IMR-90 (cell line): ENCODE measurements around the gene NUBPL. TPM values are rescaled to one million over a fixed set of nuclear protein-coding genes. Genes with fewer than 3 reads are reported as not detected.
"Not testable (repeated sequence)": the region's sequence is repeated elsewhere in the genome, so short reads cannot be mapped to it uniquely, and the experiment has no call there.

ENCODE experiments used
- ATAC-seq: fragments of 200-7000 bp; cut with Tn5 transposase; 2 replicates; pipeline ENCODE4 v1.9.1; 2020; ENCODE audit warnings: low read depth, mild to moderate bottlenecking, moderate library complexity
- BruUV-seq: library from RNA; stranded (reverse); fragments of 400-500 nt; replicated peaks from 2 replicates; lab custom pipeline; 2021; lab: Mats Ljungman, UMichigan
- CTCF ChIA-PET: fragments of 300-600 bp; formaldehyde crosslinking; extraction: SDS; loops from one replicate; lab custom pipeline; 2021; ENCODE audit warnings: antibody characterized with exemption; lab: Yijun Ruan, JAX
- POLR2A ChIA-PET: fragments of 300-600 bp; sonication (Branson Sonifier 250); formaldehyde crosslinking; loops from one replicate; lab custom pipeline; 2022; ENCODE audit warnings: antibody characterized with exemption; ENCODE audit not compliant: unreplicated experiment; lab: Charles Lee
- DNase-seq: peaks from one replicate; pipeline ENCODE4 v3.0.0; 2013
- H2AFZ ChIP-seq: replicated peaks from 2 replicates; pipeline ENCODE3; 2013; ENCODE audit warnings: low read length, mild to moderate bottlenecking; ENCODE audit not compliant: poor library complexity
- H2AK5ac ChIP-seq: 2 replicates; pipeline ENCODE4 v1.6.1; 2013; ENCODE audit warnings: low read depth, low read length, inconsistent platforms
- H2AK9ac ChIP-seq: replicated peaks from 2 replicates; pipeline ENCODE3; 2013; ENCODE audit warnings: mild to moderate bottlenecking, low read depth, low read length, moderate library complexity; ENCODE audit not compliant: poor library complexity
- H2BK120ac ChIP-seq: 2 replicates; pipeline ENCODE4 v1.6.1; 2013; ENCODE audit warnings: low read depth, low read length, inconsistent platforms
- H2BK15ac ChIP-seq: 3 replicates; pipeline ENCODE4 v1.6.1; 2013; ENCODE audit warnings: low read depth, low read length, inconsistent platforms
- H2BK20ac ChIP-seq: 2 replicates; pipeline ENCODE4 v1.6.1; 2013; ENCODE audit warnings: low read depth, mild to moderate bottlenecking, inconsistent platforms, low read length, moderate library complexity
- H2BK5ac ChIP-seq: 2 replicates; pipeline ENCODE4 v1.6.1; 2013; ENCODE audit warnings: mild to moderate bottlenecking, low read depth, low read length, inconsistent platforms; ENCODE audit not compliant: poor library complexity, severe bottlenecking
- H3K14ac ChIP-seq: replicated peaks from 2 replicates; pipeline ENCODE4 v1.6.1; 2013; ENCODE audit warnings: low read depth, low read length, inconsistent platforms
- H3K18ac ChIP-seq: 2 replicates; pipeline ENCODE4 v1.6.1; 2013; ENCODE audit warnings: low read depth, low read length, control low read depth
- H3K23ac ChIP-seq: 2 replicates; pipeline ENCODE4 v1.6.1; 2013; ENCODE audit warnings: low read depth, low read length, inconsistent platforms
- H3K27ac ChIP-seq: 2 replicates; pipeline ENCODE4 v1.5.1; 2013; ENCODE audit warnings: mild to moderate bottlenecking, control low read depth, low read length; ENCODE audit not compliant: insufficient read depth
- H3K27me3 ChIP-seq: 2 replicates; pipeline ENCODE4 v1.6.1; 2013; ENCODE audit warnings: low read length; ENCODE audit not compliant: control insufficient read depth, insufficient read depth
- H3K36me3 ChIP-seq: 2 replicates; pipeline ENCODE4 v1.6.1; 2013; ENCODE audit warnings: low read length, mixed read lengths; ENCODE audit not compliant: control insufficient read depth, insufficient read depth
- H3K4ac ChIP-seq: 2 replicates; pipeline ENCODE4 v1.6.1; 2013; ENCODE audit warnings: low read depth, low read length, inconsistent platforms
- H3K4me1 ChIP-seq: 2 replicates; pipeline ENCODE4 v1.6.1; 2013; ENCODE audit warnings: low read length, mixed read lengths; ENCODE audit not compliant: control insufficient read depth, insufficient read depth
- H3K4me2 ChIP-seq: 2 replicates; pipeline ENCODE4 v1.6.1; 2013; ENCODE audit warnings: low read depth, mild to moderate bottlenecking, control low read depth, low read length, moderate library complexity
- H3K4me3 ChIP-seq: 2 replicates; pipeline ENCODE4 v1.5.1; 2013; ENCODE audit warnings: low read depth, mild to moderate bottlenecking, control low read depth, low read length, moderate library complexity; ENCODE audit not compliant: insufficient read depth
- H3K56ac ChIP-seq: 2 replicates; pipeline ENCODE4 v1.6.1; 2013; ENCODE audit warnings: low read length, inconsistent platforms; ENCODE audit not compliant: insufficient read depth; ENCODE audit errors: extremely low read depth
- H3K79me1 ChIP-seq, 2 experiments: 2 replicates each; pipeline ENCODE4 v1.6.1; 2013; ENCODE audit warnings: low read length in 2 of 2, inconsistent platforms in 1 of 2, low read depth in 1 of 2
- H3K9ac ChIP-seq: 2 replicates; pipeline ENCODE4 v1.6.1; 2013; ENCODE audit warnings: low read depth, low read length, control low read depth
- H3K9me1 ChIP-seq: 2 replicates; pipeline ENCODE4 v1.6.1; 2013; ENCODE audit warnings: low read length, inconsistent platforms; ENCODE audit not compliant: insufficient read depth
- H3K9me3 ChIP-seq: 2 replicates; pipeline ENCODE4 v1.6.1; 2013; ENCODE audit warnings: low read length; ENCODE audit not compliant: control insufficient read depth, insufficient read depth
- H4K20me1 ChIP-seq: 2 replicates; pipeline ENCODE4 v1.6.1; 2013; ENCODE audit warnings: low read length, inconsistent platforms; ENCODE audit not compliant: insufficient read depth
- H4K5ac ChIP-seq: 2 replicates; pipeline ENCODE4 v1.6.1; 2013; ENCODE audit warnings: mild to moderate bottlenecking, low read depth, low read length, control low read depth
- H4K8ac ChIP-seq, 2 experiments: 2 replicates each; pipeline ENCODE4 v1.6.1; 2013; ENCODE audit warnings: low read depth in 2 of 2, low read length in 2 of 2, control low read depth in 1 of 2, inconsistent platforms in 1 of 2
- H4K91ac ChIP-seq: 2 replicates; pipeline ENCODE4 v1.6.1; 2013; ENCODE audit warnings: low read depth, low read length, inconsistent platforms; ENCODE audit not compliant: insufficient read depth
- WGBS, 2 experiments: methylation state at CpG; one replicate each; pipeline versions ENCODE4 v1.1.5 to v1.1.7; 2013; ENCODE audit warnings: missing lambda C conversion rate in 2 of 2; ENCODE audit not compliant: insufficient read length in 1 of 2; ENCODE audit errors: extremely low coverage in 2 of 2; 5-methylcytosine and 5-hydroxymethylcytosine counted together
- dilution Hi-C: fragments of 300-500 bp; cut with HindIII; formaldehyde crosslinking; loops from one replicate; pipeline ENCODE4 v1.14.3; 2018; ENCODE audit warnings: low sequenced_read_pairs; ENCODE audit not compliant: unreplicated experiment
- in situ Hi-C: fragments of 300-500 bp; cut with MboI; formaldehyde crosslinking; loops from 3 replicates; pipeline ENCODE4 v1.14.3; 2019; ENCODE audit warnings: low sequenced_read_pairs, inconsistent platforms, mixed read lengths
- intact Hi-C: fragments of 100-400 bp; cut with micrococcal nuclease; formaldehyde crosslinking; loops from 2 replicates; pipeline ENCODE4 v1.10.0; 2022
- polyA plus RNA-seq, 3 experiments: library from polyadenylated mRNA; depleted of rRNA; stranded (reverse); fragments of >200 nt; gene quantifications; 2 replicates each; pipeline ENCODE4 v1.2.3, GENCODE V29; 2012; ENCODE audit warnings: low replicate concordance in 1 of 3
- total RNA-seq: library from RNA; depleted of rRNA; stranded (reverse); fragments of >200 nt; gene quantifications from 2 replicates; pipeline ENCODE4 v1.2.3, GENCODE V29; 2012

The NUBPL gene
- total and polyA plus RNA-seq, 2 of the 4 experiments (the other 2 are of a cell fraction), result 5.4 to 11.5 TPM

DNA sequence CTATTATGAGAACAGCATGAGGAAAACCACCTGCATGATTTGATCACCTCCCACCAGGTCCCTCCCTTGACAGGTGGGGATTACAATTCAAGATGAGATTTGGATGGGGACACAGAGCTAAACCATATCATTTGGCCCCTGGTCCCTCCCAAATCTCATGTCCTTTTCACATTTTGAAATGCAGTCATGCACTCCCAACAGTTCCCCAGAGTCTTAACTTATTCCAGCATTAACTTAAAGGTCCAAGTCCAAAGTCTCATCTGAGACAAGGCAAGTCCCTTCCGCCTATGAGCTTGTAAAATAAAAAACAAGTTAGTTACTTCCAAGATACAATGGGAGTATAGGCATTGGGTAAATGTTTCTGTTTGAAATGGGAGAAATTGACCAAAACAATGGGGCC, 189.8 kb downstream of the NUBPL start:
- POLR2A ChIA-PET, H3K27me3 ChIP-seq, H4K91ac ChIP-seq, H2BK15ac ChIP-seq, H3K79me1 ChIP-seq, H2AK9ac ChIP-seq, H3K9me1 ChIP-seq, H4K20me1 ChIP-seq, BruUV-seq, H3K27ac ChIP-seq, H3K9ac ChIP-seq, dilution Hi-C loops, H3K14ac ChIP-seq, H3K4me1 ChIP-seq, H3K4me2 ChIP-seq, in situ Hi-C loops, H3K4me3 ChIP-seq, intact Hi-C loops, H3K36me3 ChIP-seq, H4K5ac ChIP-seq, H3K4ac ChIP-seq, H3K18ac ChIP-seq, H2BK5ac ChIP-seq, H2BK20ac ChIP-seq, H4K8ac ChIP-seq, H3K23ac ChIP-seq, ATAC-seq, H2BK120ac ChIP-seq, H3K9me3 ChIP-seq, H3K56ac ChIP-seq, CTCF ChIA-PET, H2AFZ ChIP-seq, DNase-seq, H2AK5ac ChIP-seq: not testable (repeated sequence)
- whole genome bisulfite sequencing, 2 experiments, result no CpG with 5 or more reads among the region's 1 CpG
